Activated B cell treated with CpG ODN at 0.5 μM for 24 hours (primary cell): ENCODE measurements around the gene DAPK3. TPM values are rescaled to one million over a fixed set of nuclear protein-coding genes. Genes with fewer than 3 reads are reported as not detected.

Experiments
- ATAC-seq: fragments of 200-7000 bp; cut with Tn5 transposase; one replicate; pipeline ENCODE4 v1.10.0; 2021; ENCODE audit warnings: low read depth, mild to moderate bottlenecking, moderate library complexity
- CTCF ChIA-PET: fragments of 350-600 bp; sonication (Branson Sonifier 250); formaldehyde crosslinking; loops from one replicate; lab custom pipeline; 2021; ENCODE audit warnings: antibody characterized with exemption; lab: Charles Lee
- POLR2A ChIA-PET: fragments of 350-600 bp; sonication (Branson Sonifier 250); formaldehyde crosslinking; loops from one replicate; lab custom pipeline; 2021; ENCODE audit warnings: antibody characterized with exemption; lab: Charles Lee
- DNase-seq: peaks from one replicate; pipeline ENCODE4 v3.0.0; 2022
- H3K27ac Mint-ChIP-seq: one replicate; pipeline ENCODE4 v1.8.0; 2020; ENCODE audit warnings: mixed read lengths
- H3K27me3 Mint-ChIP-seq: one replicate; pipeline ENCODE4 v1.8.0; 2021; ENCODE audit warnings: mixed read lengths
- H3K36me3 Mint-ChIP-seq: one replicate; pipeline ENCODE4 v1.8.0; 2021; ENCODE audit warnings: low read depth, mixed read lengths
- H3K4me1 Mint-ChIP-seq: one replicate; pipeline ENCODE4 v1.8.0; 2021; ENCODE audit warnings: mixed read lengths
- H3K4me3 Mint-ChIP-seq: one replicate; pipeline ENCODE4 v1.8.0; 2020; ENCODE audit warnings: mild to moderate bottlenecking, mixed read lengths
- H3K9me3 Mint-ChIP-seq: one replicate; pipeline ENCODE4 v1.8.0; 2020; ENCODE audit warnings: mixed read lengths
- intact Hi-C: fragments of 100-400 bp; cut with micrococcal nuclease; formaldehyde crosslinking; loops from one replicate; pipeline ENCODE4 v1.15.1; 2024
- total RNA-seq: library from RNA; stranded (reverse); gene quantifications from 2 replicates; pipeline ENCODE4 v1.2.3, GENCODE V29; 2022
- TF ChIP-seq, protein P1 (sequence below): fragments of 200-600 bp; IDR thresholded peaks from one replicate; pipeline ENCODE4 v1.8.0; 2022; ENCODE audit warnings: antibody characterized with exemption, mild to moderate bottlenecking

The DAPK3 gene
- total RNA-seq, 1 donor from 2014 or later = 42.2 TPM

DNA sequence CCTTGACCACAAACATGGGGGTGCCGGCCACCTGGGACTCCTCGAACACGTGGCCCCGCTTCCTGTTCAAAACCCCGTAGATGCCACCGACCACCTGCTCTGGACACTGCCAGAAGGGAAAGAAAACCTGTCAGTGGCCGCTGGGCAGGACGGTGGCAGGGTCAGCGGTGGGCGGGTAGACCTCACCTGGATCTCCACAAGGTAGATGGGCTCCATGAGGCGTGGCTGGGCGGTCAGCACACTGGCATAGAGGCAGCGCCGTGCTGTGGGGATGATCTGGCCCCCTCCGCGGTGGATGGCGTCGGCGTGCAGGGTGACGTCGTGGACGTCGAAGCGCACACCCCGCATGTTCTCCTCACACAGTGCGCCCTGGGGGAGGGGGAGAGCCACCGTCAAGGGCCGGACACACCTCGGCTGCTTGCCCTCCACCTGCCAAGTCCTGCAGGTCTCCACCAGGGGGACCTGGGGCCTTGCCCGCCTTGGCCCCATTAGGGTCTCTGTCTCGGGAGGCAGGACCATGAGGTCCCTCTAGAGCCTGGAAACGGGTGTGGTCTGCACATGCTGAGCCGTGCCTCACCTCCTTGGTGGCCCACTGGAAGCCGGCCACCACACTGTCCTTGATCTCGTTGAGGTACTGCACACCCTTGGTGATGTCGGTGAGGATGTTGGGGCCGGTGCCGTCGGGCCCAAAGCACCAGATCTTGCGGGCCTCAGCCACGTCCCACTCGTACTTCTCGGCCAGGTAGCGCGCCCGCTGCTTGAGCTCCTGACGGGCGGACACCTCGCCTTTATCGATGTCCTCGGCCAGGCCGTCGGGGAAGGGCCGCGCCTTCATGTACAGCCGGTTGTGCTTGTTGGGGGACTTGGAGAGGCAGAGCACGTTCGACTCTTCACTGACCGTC, 6.6 kb upstream of the DAPK3 start:
- H3K4me1 Mint-ChIP-seq = peaks cover 12% of the 10 kb centered on the region
- no peak overlapping the region for H3K4me3 Mint-ChIP-seq
- POLR2A ChIA-PET = interaction anchor here (1.4 to 1.6 kb wide), 2 partner anchors 10 to 13 kb away, joined by 4 to 6 read pairs; no protein-coding TSS in a partner anchor
- ATAC-seq = peak; percentile 16
- DNase-seq = no peak
- peaks cover 74% of the 10 kb centered on the region for H3K36me3 Mint-ChIP-seq
- intact Hi-C loops = no loop called here
- TF ChIP-seq, protein P1, sequence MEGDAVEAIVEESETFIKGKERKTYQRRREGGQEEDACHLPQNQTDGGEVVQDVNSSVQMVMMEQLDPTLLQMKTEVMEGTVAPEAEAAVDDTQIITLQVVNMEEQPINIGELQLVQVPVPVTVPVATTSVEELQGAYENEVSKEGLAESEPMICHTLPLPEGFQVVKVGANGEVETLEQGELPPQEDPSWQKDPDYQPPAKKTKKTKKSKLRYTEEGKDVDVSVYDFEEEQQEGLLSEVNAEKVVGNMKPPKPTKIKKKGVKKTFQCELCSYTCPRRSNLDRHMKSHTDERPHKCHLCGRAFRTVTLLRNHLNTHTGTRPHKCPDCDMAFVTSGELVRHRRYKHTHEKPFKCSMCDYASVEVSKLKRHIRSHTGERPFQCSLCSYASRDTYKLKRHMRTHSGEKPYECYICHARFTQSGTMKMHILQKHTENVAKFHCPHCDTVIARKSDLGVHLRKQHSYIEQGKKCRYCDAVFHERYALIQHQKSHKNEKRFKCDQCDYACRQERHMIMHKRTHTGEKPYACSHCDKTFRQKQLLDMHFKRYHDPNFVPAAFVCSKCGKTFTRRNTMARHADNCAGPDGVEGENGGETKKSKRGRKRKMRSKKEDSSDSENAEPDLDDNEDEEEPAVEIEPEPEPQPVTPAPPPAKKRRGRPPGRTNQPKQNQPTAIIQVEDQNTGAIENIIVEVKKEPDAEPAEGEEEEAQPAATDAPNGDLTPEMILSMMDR = no peak
- H3K27ac Mint-ChIP-seq = no peak overlapping the region
- no peaks in the 10 kb centered on the region for H3K9me3 Mint-ChIP-seq
- H3K27me3 Mint-ChIP-seq = no peaks in the 10 kb centered on the region
- CTCF ChIA-PET = no interaction called here

DNA sequence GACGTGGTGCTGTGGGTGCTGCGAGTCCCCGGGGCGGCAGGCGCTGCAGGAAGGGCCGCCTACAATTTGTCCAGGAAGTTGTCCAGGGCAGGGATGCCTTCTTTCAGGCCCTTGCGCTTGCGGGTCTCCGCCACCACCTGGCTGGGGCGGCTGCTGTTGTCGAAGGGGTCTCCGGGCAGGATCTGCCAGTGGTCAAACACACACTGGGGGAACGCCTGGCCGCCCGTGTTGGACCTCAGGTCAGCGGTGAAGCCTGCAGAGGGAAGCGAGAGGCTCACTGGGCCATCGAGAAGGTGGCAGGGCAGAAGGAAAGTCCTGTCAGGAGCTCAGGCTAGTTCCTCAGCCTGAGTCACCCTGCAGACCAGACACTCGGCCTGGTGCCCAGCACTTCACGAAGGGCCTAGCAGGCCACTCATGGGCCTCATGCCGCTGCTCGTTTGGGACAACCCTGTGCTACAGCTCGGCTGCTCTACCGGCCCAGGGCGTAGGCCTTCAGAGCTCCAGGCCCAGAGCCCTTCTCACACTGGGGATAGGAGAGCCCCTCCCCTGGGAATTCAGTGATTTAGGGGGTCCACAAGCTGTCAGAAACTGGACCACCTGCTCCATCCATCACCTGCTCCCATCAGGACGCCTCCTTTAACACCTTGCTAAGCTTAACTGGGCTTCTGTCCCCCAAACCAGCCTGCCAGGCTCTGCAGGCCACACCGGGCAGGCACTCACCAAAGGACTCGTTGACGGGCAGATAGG, 5.8 kb upstream of the DAPK3 start:
- no peak overlapping the region for H3K4me3 Mint-ChIP-seq
- no peaks in the 10 kb centered on the region for H3K9me3 Mint-ChIP-seq
- no peaks in the 10 kb centered on the region for H3K27me3 Mint-ChIP-seq
- H3K4me1 Mint-ChIP-seq = peaks cover 10% of the 10 kb centered on the region
- POLR2A ChIA-PET = interaction anchor here (1.6 kb wide), 1 partner anchor 14 kb away, joined by 6 read pairs; no protein-coding TSS in a partner anchor
- peaks cover 66% of the 10 kb centered on the region for H3K36me3 Mint-ChIP-seq
- peak overlapping the region; percentile 50 for H3K27ac Mint-ChIP-seq
- TF ChIP-seq, protein P1 = no peak
- CTCF ChIA-PET = no interaction called here
- ATAC-seq (peak; percentile 7), DNase-seq (no peak)
- intact Hi-C loops = no loop called here

DNA sequence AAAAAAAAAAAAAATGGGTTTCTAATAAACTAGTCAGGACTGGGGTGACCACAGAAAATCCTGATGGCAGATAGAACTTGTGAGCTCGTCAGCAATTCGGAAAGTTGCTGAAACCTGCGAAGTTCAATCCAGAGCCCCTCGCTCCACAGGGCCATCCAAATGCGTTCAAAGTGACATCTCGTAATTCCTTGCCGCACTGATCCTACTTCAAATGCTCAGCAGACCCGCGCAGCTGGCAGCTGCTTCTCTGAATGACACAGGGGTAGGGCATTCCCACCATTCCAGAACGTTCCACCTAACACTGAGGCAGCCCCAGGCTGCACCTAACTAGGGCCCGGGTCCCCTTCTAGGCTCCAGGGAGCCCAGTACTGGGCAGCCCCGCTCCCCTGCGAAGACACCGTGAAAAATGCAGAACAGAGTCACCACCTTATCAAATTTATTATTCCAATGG, 4.8 kb upstream of the DAPK3 start:
- H3K36me3 Mint-ChIP-seq = peaks cover 58% of the 10 kb centered on the region
- H3K27me3 Mint-ChIP-seq = no peaks in the 10 kb centered on the region
- H3K27ac Mint-ChIP-seq = peak overlapping the region; percentile 18
- no peaks in the 10 kb centered on the region for H3K9me3 Mint-ChIP-seq
- peaks cover 13% of the 10 kb centered on the region for H3K4me1 Mint-ChIP-seq
- DNase-seq (no peak), ATAC-seq (no peak)
- POLR2A ChIA-PET = interaction anchor here (0.7 to 1.5 kb wide), 6 partner anchors 8 to 271 kb away, joined by 3 to 15 read pairs (median 11); partner anchors contain the start of genes EEF2, MRPL54 and YJU2
- TF ChIP-seq, protein P1 = no peak
- no peak overlapping the region for H3K4me3 Mint-ChIP-seq
- intact Hi-C loops = no loop called here
- CTCF ChIA-PET = interaction anchor here (0.6 kb wide), 1 partner anchor 12 kb away, joined by 4 read pairs; no protein-coding TSS in a partner anchor

DNA sequence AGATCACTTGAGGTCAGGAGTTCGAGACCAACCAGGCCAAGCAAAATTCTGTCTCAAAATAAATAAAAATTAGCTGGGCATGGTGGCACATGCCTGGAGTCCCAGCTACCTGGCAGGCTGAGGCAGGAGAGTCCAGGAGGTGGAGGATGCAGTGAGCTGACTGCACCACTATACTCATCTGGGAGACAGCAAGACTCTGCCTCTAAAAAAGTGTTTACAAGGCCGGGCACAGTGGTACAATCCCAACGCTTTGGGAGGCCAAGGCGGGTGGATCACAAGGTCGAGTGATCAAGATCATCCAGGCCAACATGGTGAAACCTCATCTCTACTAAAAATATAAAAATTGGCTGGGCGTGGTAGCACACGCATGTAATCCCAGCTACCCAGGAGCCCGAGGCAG, 4.2 kb upstream of the DAPK3 start:
- DNase-seq (no peak), ATAC-seq (no peak)
- peaks cover 18% of the 10 kb centered on the region for H3K4me1 Mint-ChIP-seq
- peaks cover 57% of the 10 kb centered on the region for H3K36me3 Mint-ChIP-seq
- intact Hi-C loops = no loop called here
- ChIA-PET POLR2A (interaction anchor here (0.7 to 1.5 kb wide), 6 partner anchors 9 to 272 kb away, joined by 3 to 15 read pairs (median 11); partner anchors contain the start of genes EEF2, MRPL54 and YJU2), CTCF (interaction anchor here (0.6 kb wide), 1 partner anchor 12 kb away, joined by 4 read pairs; no protein-coding TSS in a partner anchor)
- no peaks in the 10 kb centered on the region for H3K27me3 Mint-ChIP-seq
- no peaks in the 10 kb centered on the region for H3K9me3 Mint-ChIP-seq
- TF ChIP-seq, protein P1 = no peak
- no peak overlapping the region for H3K4me3 Mint-ChIP-seq
- H3K27ac Mint-ChIP-seq = no peak overlapping the region
